ENCODE data around the gene ZNF155. TPM values are rescaled to one million over a fixed set of nuclear protein-coding genes. Genes with fewer than 3 reads are reported as not detected.

Gene ZNF155
- total RNA-seq: 8.9 TPM in 2 replicates

DNA sequence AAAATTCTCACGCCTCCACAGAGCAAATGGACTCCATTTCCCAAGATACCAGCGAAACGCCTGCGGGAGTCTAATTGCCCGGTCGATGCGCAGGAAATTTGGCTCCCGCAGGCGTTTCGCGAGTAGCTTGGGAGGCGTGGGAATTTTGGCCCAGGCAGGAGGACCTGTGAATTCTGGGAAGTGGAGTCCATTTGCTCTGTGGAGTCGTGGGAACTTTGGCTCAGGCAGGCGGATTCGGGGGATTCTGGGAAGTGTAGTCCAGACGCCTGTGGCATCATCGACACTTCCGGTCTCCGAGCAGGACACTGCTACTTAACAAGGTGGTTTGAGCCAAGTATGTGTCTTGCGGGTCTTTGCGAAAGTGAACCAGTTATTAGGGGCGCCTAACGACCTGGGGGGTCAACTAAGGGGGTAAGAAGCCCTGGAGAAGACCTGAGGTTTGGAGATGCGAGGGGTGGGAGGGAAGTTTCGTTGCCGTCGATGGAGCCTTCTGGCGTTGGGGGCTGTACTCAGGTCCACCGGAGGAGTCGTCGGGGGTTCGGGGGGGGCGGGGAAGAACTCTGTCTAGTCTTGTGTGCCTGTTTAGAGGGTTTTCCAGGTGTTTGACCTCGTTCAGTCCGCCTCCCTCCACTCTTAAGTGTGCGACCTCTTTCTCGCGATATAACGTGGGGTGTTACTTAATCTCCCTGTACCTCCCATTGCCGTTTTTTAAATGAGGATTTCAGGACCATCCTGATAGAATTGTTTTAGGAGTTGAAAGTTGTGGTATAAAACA, at the start of gene ZNF155:
Gene ZNF155, plus strand, starts transcription at position 277 of the 775 bp plus-strand sequence. CDS start 4,356 bp downstream, outside the sequence.

GRCh38 chr19:43934985-43935708, 48.8 kb upstream of the ZNF155 start, which contains the start of gene ZNF45:
Gene ZNF45, minus strand, starts transcription at chr19:43935282. Its CDS starts 13,097 bp downstream, at chr19:43922185.

DNA sequence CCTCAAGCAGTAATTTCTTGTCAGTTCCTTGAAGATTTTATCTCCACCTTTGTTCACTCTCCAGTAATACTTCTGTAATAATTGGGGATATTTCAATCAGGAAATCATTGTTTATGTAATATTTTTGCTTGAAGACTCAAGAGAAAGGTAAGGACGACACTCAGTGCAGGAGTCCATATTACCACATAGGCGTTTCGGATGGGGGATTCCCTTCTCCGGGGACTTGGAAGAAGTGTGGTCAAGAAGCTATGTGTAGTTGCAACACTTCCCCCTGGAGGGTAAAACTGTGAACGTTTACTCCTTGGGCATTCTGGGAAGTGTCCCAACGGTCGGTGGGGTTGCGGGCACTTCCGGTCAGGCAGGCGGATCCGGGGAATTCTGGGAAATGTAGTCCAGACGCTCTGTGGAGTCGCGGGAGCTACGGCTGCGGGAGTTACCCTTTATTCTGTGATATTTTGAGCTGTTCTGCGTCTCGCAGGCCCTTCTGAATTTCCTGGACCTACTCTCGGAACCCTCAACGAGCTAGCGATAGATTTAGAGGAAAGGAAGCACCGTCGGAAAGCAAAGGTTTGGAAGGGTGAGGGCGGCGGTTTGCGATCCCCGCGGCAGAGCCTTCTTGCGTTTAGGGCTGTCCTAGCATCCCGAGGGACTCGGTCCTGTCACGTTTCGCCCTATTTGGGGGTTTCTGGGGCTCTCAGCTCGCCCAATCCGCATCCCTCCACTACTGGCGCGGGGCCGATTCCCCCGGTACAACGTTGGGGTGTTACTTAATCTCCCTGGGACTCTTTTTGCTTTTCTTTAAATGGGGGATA, 32.9 kb upstream of the ZNF155 start, which contains the start of gene ZNF221:
Gene ZNF221, plus strand, starts transcription at position 395 of the 812 bp plus-strand sequence. CDS start 11,499 bp downstream, outside the sequence.

GRCh38 chr19:44002566-44003460, 18.8 kb downstream of the ZNF155 start, which contains the start of gene ZNF230:
Gene ZNF230, plus strand, starts transcription at chr19:44002957. Its CDS starts 4,122 bp downstream, at chr19:44007079.

DNA sequence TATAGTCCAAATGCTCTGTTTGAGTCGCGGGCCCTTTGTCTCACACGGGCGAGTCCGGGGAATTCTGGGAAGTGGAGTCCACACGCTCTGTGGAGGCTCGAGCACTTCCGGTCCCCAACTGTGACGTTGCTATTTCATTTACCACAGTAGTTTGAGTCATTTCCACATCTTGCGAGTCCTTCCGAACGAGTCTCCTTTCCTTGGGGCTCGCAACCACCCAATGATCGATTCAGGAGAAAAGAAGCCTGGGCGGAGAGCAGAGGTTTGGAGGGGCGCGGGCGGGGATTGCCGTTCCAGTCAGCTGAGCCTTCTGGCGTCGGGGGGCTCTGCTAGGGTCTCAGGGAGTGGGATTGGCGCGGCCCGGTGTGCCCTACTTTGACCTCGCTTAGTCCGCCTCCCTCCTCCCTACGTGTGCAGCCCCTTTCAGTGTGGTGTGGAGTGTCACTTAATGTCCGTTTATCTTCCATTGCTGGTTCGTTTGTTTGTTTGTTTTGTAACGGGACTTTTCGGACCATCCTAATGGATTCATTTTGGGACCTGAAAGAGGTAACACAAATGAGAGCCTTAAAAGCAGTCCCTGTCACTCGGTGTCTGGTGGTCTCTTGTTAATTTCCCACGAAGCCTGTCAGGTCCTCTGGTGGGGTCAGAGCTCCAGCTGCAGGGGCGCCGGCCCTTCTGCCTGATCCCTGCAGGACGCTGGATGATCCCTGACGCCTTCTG, 41.4 kb downstream of the ZNF155 start, which contains the start of gene ZNF222:
Gene ZNF222, plus strand, starts transcription at position 163 of the 720 bp plus-strand sequence. Its CDS starts 58 bp downstream, at position 221.

Other genes starting within 250 kb of the ZNF155 start
- 9.8 and 16.6 TPM in 2 replicates for gene SMG9, start 229.2 kb upstream of the ZNF155 start, total RNA-seq
- gene KCNN4, start 203.2 kb upstream of the ZNF155 start, total RNA-seq: 0.30 and 1.0 TPM in 2 replicates
- gene LYPD5, start 181.7 kb upstream of the ZNF155 start, total RNA-seq: 0.59 and 1.2 TPM in 2 replicates
- gene ZNF283, start 156.9 kb upstream of the ZNF155 start, total RNA-seq: 16.7 and 22.9 TPM in 2 replicates
- 5.3 and 5.9 TPM in 2 replicates for gene ZNF404, start 100.2 kb upstream of the ZNF155 start, total RNA-seq
- gene ZNF45, start 48.9 kb upstream of the ZNF155 start, total RNA-seq: 17.9 and 20.5 TPM in 2 replicates
- 9.8 and 12.9 TPM in 2 replicates for gene ZNF221, start 33.0 kb upstream of the ZNF155 start, total RNA-seq
- gene ZNF230, start 18.8 kb downstream of the ZNF155 start, total RNA-seq: 2.5 and 5.3 TPM in 2 replicates
- 5.0 and 7.7 TPM in 2 replicates for gene ZNF222, start 41.2 kb downstream of the ZNF155 start, total RNA-seq
- gene ZNF223, start 67.8 kb downstream of the ZNF155 start, total RNA-seq: 4.7 and 5.3 TPM in 2 replicates
- gene ZNF284, start 88.0 kb downstream of the ZNF155 start, total RNA-seq: 3.0 and 3.3 TPM in 2 replicates
- gene ZNF224, start 110.2 kb downstream of the ZNF155 start, total RNA-seq: 25.1 and 35.9 TPM in 2 replicates
- gene ZNF225, start 129.2 kb downstream of the ZNF155 start, total RNA-seq: 6.5 TPM in 2 replicates
- 13.7 and 17.2 TPM in 2 replicates for gene ZNF234, start 157.4 kb downstream of the ZNF155 start, total RNA-seq
- gene ZNF226, start 180.9 kb downstream of the ZNF155 start, total RNA-seq: 16.3 and 22.9 TPM in 2 replicates
- 17.1 and 20.2 TPM in 2 replicates for gene ZNF227, start 228.3 kb downstream of the ZNF155 start, total RNA-seq